Endothelial cell of umbilical vein (primary cell): ENCODE measurements around the gene SIM1.

Experiments used
- MYC ChIP-seq: IDR thresholded peaks from one replicate; pipeline ENCODE4 v1.6.1; 2011; ENCODE audit warnings: mild to moderate bottlenecking, low read depth, low read length
- POLR2A ChIP-seq: IDR thresholded peaks from 2 replicates; pipeline ENCODE4 v1.6.1; 2012; ENCODE audit warnings: low read depth, mild to moderate bottlenecking, control low read depth, low read length
- POLR2AphosphoS5 ChIP-seq: IDR thresholded peaks from 2 replicates; pipeline ENCODE4 v1.6.1; 2012; ENCODE audit warnings: low read depth, mild to moderate bottlenecking, control low read depth, low read length, moderate library complexity; ENCODE audit not compliant: insufficient read depth
- TF ChIP-seq, protein P1 (sequence below), 2 donors: IDR thresholded peaks; 1 replicate in 1 of 2; 2 replicates in 1 of 2; pipeline ENCODE4 v1.5.1; 2011; ENCODE audit warnings: low read length in 2 of 2, mild to moderate bottlenecking in 2 of 2, moderate library complexity in 2 of 2, control low read depth in 1 of 2, inconsistent platforms in 1 of 2, low read depth in 1 of 2; ENCODE audit not compliant: insufficient read depth in 1 of 2; ENCODE audit errors: extremely low read depth in 1 of 2

DNA sequence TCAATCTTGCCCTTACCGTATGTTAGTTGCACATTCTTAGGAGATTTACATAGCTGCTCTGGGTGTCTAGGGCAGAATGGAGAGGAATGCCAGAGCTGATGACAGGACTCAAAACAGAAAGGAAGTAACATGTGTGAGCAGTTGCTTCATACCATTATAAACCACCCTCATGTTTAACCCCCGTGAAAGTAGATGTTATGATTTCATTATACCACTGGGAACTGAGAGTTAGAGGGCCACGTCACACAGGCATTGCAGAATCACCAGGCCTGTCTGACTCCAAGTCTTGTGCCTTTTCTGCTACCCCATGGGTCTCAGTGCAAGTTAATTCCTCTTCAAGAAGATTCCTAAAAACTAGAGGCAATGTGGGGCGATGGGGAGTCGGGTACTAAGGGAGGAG lies 23.5 kb upstream of the SIM1 start:
- TF ChIP-seq, protein P1, sequence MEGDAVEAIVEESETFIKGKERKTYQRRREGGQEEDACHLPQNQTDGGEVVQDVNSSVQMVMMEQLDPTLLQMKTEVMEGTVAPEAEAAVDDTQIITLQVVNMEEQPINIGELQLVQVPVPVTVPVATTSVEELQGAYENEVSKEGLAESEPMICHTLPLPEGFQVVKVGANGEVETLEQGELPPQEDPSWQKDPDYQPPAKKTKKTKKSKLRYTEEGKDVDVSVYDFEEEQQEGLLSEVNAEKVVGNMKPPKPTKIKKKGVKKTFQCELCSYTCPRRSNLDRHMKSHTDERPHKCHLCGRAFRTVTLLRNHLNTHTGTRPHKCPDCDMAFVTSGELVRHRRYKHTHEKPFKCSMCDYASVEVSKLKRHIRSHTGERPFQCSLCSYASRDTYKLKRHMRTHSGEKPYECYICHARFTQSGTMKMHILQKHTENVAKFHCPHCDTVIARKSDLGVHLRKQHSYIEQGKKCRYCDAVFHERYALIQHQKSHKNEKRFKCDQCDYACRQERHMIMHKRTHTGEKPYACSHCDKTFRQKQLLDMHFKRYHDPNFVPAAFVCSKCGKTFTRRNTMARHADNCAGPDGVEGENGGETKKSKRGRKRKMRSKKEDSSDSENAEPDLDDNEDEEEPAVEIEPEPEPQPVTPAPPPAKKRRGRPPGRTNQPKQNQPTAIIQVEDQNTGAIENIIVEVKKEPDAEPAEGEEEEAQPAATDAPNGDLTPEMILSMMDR (IDR thresholded peaks at IDR 0.05; ENCODE audit: extremely low read depth in 1 of 2, insufficient read depth in 1 of 2, low read depth in 1 of 2, low read length in 2 of 2) = no peak
- no peak for TF ChIP-seq POLR2AphosphoS5
- TF ChIP-seq POLR2A = no peak
- TF ChIP-seq MYC = no peak
